HFF-Myc (cell line): Measurements from ENCODE around the gene PIN1.
"Not testable (repeated sequence)": the region's sequence is repeated elsewhere in the genome, so short reads cannot be mapped to it uniquely, and the experiment has no call there.

Experiments
- DNase-seq: peaks from one replicate; pipeline ENCODE4 v3.0.0-alpha.2; 2011; ENCODE audit warnings: low read depth; ENCODE audit errors: extremely low read depth
- H3K4me3 ChIP-seq: replicated peaks from 2 replicates; pipeline ENCODE4 v1.5.1; 2011; ENCODE audit warnings: low read depth, mild to moderate bottlenecking, control low read depth, low read length
- CTCF ChIP-seq: IDR thresholded peaks from 2 replicates; pipeline ENCODE4 v1.5.1; 2012; ENCODE audit warnings: mild to moderate bottlenecking, low read depth, low read length, control low read depth; ENCODE audit errors: missing control alignments

PIN1 gene

GRCh38 chr19:9834726-9835506, at the start of gene PIN1:
PIN1 (plus strand) TSS chr19:9835318; CDS start chr19:9835345, 27 bp downstream.
- TF ChIP-seq CTCF: peak; percentile 49
- peak within 1 kb of the TSS; percentile 79 for H3K4me3 ChIP-seq

GRCh38 chr19:9785367-9786331, 49.5 kb upstream of the PIN1 start:
- H3K4me3 ChIP-seq: peak overlapping the region; percentile 58
- no peak for TF ChIP-seq CTCF
- DNase-seq: peak; percentile 56

More at GRCh38 chr19:9834726-9835506, at the start of gene PIN1:
- DNase-seq: peak; percentile 95

- no peak for TF ChIP-seq CTCF
Observed at GRCh38 chr19:9786342-9786741, 48.8 kb upstream of the PIN1 start.

GRCh38 chr19:9786819-9787218, 48.3 kb upstream of the PIN1 start:
- DNase-seq: no peak
- no peak for TF ChIP-seq CTCF
- no peak overlapping the region; the same call in 1 of the 2 replicates for H3K4me3 ChIP-seq

More at GRCh38 chr19:9786342-9786741, 48.8 kb upstream of the PIN1 start:
- H3K4me3 ChIP-seq: peak overlapping the region; percentile 58
- no peak for DNase-seq

- DNase-seq, H3K4me3 ChIP-seq: not testable (repeated sequence)
Observed at GRCh38 chr19:9788604-9789003, 46.5 kb upstream of the PIN1 start.

- no peak for TF ChIP-seq CTCF
- no peak overlapping the region for H3K4me3 ChIP-seq
- no peak for DNase-seq
Observed at GRCh38 chr19:9789066-9789465, 46.1 kb upstream of the PIN1 start.

- H3K4me3 ChIP-seq, DNase-seq: not testable (repeated sequence)
Observed at GRCh38 chr19:9789579-9789978, 45.5 kb upstream of the PIN1 start.

GRCh38 chr19:9791073-9791367, 44.1 kb upstream of the PIN1 start:
- not testable (repeated sequence) for H3K4me3 ChIP-seq, DNase-seq
